Measurements from ENCODE around the gene CUBN.

Gene CUBN

GRCh38 chr10:17113889-17114540, 15.6 kb downstream of the CUBN start:
- no peak for DNase-seq (ENCODE audit: insufficient read length, low spot score)
- TF ChIP-seq CTCF (IDR thresholded peaks at IDR 0.05; ENCODE audit: insufficient read depth, missing control alignments), result no peak
- no peak for FAIRE-seq

- DNase-seq (ENCODE audit: insufficient read length, low spot score), result no peak
- no peak for TF ChIP-seq CTCF (IDR thresholded peaks at IDR 0.05; ENCODE audit: insufficient read depth, missing control alignments)
- FAIRE-seq, result no peak
Observed at GRCh38 chr10:17113346-17113745, 16.3 kb downstream of the CUBN start.

GRCh38 chr10:17112566-17112965, 17.0 kb downstream of the CUBN start:
- TF ChIP-seq CTCF (IDR thresholded peaks at IDR 0.05; ENCODE audit: insufficient read depth, missing control alignments), result no peak
- DNase-seq (ENCODE audit: insufficient read length, low spot score) (no peak), FAIRE-seq (no peak)

- no peak for TF ChIP-seq CTCF (IDR thresholded peaks at IDR 0.05; ENCODE audit: insufficient read depth, missing control alignments)
- DNase-seq (ENCODE audit: insufficient read length, low spot score) (no peak), FAIRE-seq (no peak)
Observed at GRCh38 chr10:17109475-17110207, 20.0 kb downstream of the CUBN start.

- FAIRE-seq, result no peak
- no peak for TF ChIP-seq CTCF (IDR thresholded peaks at IDR 0.05; ENCODE audit: insufficient read depth, missing control alignments)
- no peak for DNase-seq (ENCODE audit: insufficient read length, low spot score)
Observed at GRCh38 chr10:17109046-17109445, 20.6 kb downstream of the CUBN start.

GRCh38 chr10:17106991-17107390, 22.6 kb downstream of the CUBN start:
- FAIRE-seq (no peak), DNase-seq (ENCODE audit: insufficient read length, low spot score) (no peak)
- TF ChIP-seq CTCF (IDR thresholded peaks at IDR 0.05; ENCODE audit: insufficient read depth, missing control alignments), result no peak

GRCh38 chr10:17101910-17102266, 27.7 kb downstream of the CUBN start:
- TF ChIP-seq CTCF (IDR thresholded peaks at IDR 0.05; ENCODE audit: insufficient read depth, missing control alignments), result no peak
- DNase-seq (ENCODE audit: insufficient read length, low spot score) (no peak), FAIRE-seq (no peak)

Data from D721Med (cell line).